Measurements from ENCODE around the gene SPRR2E. TPM values are rescaled to one million over a fixed set of nuclear protein-coding genes. Genes with fewer than 3 reads are reported as not detected.
"Not testable (repeated sequence)": the region's sequence is repeated elsewhere in the genome, so short reads cannot be mapped to it uniquely, and the experiment has no call there.

Gene SPRR2E
- not detected for total RNA-seq
- long read RNA-seq = 0 reads

- TF ChIP-seq, protein P1, sequence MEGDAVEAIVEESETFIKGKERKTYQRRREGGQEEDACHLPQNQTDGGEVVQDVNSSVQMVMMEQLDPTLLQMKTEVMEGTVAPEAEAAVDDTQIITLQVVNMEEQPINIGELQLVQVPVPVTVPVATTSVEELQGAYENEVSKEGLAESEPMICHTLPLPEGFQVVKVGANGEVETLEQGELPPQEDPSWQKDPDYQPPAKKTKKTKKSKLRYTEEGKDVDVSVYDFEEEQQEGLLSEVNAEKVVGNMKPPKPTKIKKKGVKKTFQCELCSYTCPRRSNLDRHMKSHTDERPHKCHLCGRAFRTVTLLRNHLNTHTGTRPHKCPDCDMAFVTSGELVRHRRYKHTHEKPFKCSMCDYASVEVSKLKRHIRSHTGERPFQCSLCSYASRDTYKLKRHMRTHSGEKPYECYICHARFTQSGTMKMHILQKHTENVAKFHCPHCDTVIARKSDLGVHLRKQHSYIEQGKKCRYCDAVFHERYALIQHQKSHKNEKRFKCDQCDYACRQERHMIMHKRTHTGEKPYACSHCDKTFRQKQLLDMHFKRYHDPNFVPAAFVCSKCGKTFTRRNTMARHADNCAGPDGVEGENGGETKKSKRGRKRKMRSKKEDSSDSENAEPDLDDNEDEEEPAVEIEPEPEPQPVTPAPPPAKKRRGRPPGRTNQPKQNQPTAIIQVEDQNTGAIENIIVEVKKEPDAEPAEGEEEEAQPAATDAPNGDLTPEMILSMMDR (IDR thresholded peaks at IDR 0.05) = no peak
- intact Hi-C loops (cut with DNase I) = no loop called here
These were observed at the start of gene SPRR2E for GRCh38 chr1:153094426-153094825. SPRR2E (minus strand) TSS chr1:153094526; CDS start chr1:153093751, 775 bp downstream.

GRCh38 chr1:153141377-153141776, 47.1 kb upstream of the SPRR2E start:
- intact Hi-C loops (cut with DNase I) = no loop called here

More at GRCh38 chr1:153094426-153094825, at the start of gene SPRR2E:
- Histone ChIP-seq H3K4me3 (no peak within 1 kb of the TSS), H3K36me3 (no peaks in the 10 kb centered on the region), H3K27me3 (ENCODE audit: low read depth) (no peaks in the 10 kb centered on the region), H3K27ac (no peak within 1 kb of the TSS), H3K4me1 (no peaks in the 10 kb centered on the region), H3K9me3 (no peaks in the 10 kb centered on the region)
- DNase-seq (no peak), ATAC-seq (no peak)

DNA sequence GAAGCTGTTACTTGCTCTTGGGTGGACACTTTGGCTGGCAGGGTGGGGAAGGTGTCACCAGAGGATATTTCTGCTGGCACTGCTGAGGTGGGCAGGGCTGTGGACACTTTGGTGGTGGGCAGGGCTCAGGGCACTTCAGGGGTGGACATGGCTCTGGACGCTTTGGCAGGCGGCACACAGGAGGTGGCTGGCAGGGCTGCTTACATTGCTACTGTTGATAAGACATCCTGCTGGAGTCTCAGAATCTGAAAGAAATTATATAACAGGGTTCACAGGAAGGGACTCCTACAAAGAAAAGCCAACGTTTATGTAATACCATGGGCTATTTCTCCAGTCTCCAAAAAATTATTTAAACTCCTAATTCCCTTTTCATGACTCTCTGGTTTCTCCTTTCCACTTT, 46.2 kb upstream of the SPRR2E start:
- H3K27ac ChIP-seq = no peak overlapping the region
- peaks cover 5% of the 10 kb centered on the region for H3K27me3 ChIP-seq (ENCODE audit: low read depth)
- no peak for DNase-seq
- TF ChIP-seq, protein P1 (IDR thresholded peaks at IDR 0.05) = no peak
- no peaks in the 10 kb centered on the region for H3K4me1 ChIP-seq
- no peaks in the 10 kb centered on the region for H3K9me3 ChIP-seq
- intact Hi-C loops (cut with DNase I) = no loop called here
- H3K36me3 ChIP-seq = no peaks in the 10 kb centered on the region
- no peak for ATAC-seq
- no peak overlapping the region for H3K4me3 ChIP-seq

More at GRCh38 chr1:153141377-153141776, 47.1 kb upstream of the SPRR2E start:
- Histone ChIP-seq H3K36me3 (no peaks in the 10 kb centered on the region), H3K27me3 (ENCODE audit: low read depth) (peaks cover 5% of the 10 kb centered on the region), H3K4me1 (no peaks in the 10 kb centered on the region), H3K9me3 (no peaks in the 10 kb centered on the region), H3K27ac (no peak overlapping the region), H3K4me3 (no peak overlapping the region)
- ATAC-seq (no peak), DNase-seq (no peak)
- TF ChIP-seq, protein P1 (IDR thresholded peaks at IDR 0.05) = no peak

- intact Hi-C loops (cut with DNase I) = no loop called here
- Histone ChIP-seq H3K27me3 (ENCODE audit: low read depth) (no peaks in the 10 kb centered on the region), H3K36me3 (no peaks in the 10 kb centered on the region), H3K9me3 (no peaks in the 10 kb centered on the region), H3K27ac (no peak overlapping the region), H3K4me3 (no peak overlapping the region), H3K4me1 (no peaks in the 10 kb centered on the region)
- ATAC-seq (no peak), DNase-seq (no peak)
- TF ChIP-seq, protein P1 (IDR thresholded peaks at IDR 0.05) = no peak
These were observed 39.4 kb upstream of the SPRR2E start for GRCh38 chr1:153133743-153134142.

GRCh38 chr1:153133267-153133666, 38.9 kb upstream of the SPRR2E start:
- ATAC-seq = no peak
- Histone ChIP-seq H3K27me3 (ENCODE audit: low read depth) (no peaks in the 10 kb centered on the region), H3K4me3 (no peak overlapping the region), H3K36me3 (no peaks in the 10 kb centered on the region), H3K4me1 (no peaks in the 10 kb centered on the region), H3K9me3 (no peaks in the 10 kb centered on the region), H3K27ac (no peak overlapping the region)
- TF ChIP-seq, protein P1 (IDR thresholded peaks at IDR 0.05) = no peak
- no peak for DNase-seq
- intact Hi-C loops (cut with DNase I) = no loop called here

- DNase-seq; H3K36me3 ChIP-seq; ATAC-seq; intact Hi-C loops (cut with DNase I); H3K27ac ChIP-seq; H3K4me1 ChIP-seq; H3K4me3 ChIP-seq; H3K27me3 ChIP-seq (ENCODE audit: low read depth): not testable (repeated sequence)
- peaks cover 12% of the 10 kb centered on the region for H3K9me3 ChIP-seq
These were observed 34.4 kb upstream of the SPRR2E start for GRCh38 chr1:153128688-153129087.

Data from lower lobe of right lung (tissue), 2 donors.